A673 (cell line): ENCODE data around the gene STX18.

Source experiments
- EZH2 ChIP-seq: fragments of 200-600 bp; sonication (generic); IDR thresholded peaks from 2 replicates; pipeline ENCODE4 v1.6.1; 2017; ENCODE audit warnings: borderline replicate concordance, low read depth, mild to moderate bottlenecking, mixed read lengths, antibody characterized with exemption, low read length; ENCODE audit not compliant: poor library complexity, severe bottlenecking
- TF ChIP-seq, protein P1 (sequence below): fragments of 300-800, 200-600 bp; sonication (generic); conservative IDR thresholded peaks from 2 replicates; pipeline ENCODE4 v1.5.1; 2017; ENCODE audit warnings: low read depth, mild to moderate bottlenecking, antibody characterized with exemption, low read length, moderate library complexity, mixed read lengths

DNA sequence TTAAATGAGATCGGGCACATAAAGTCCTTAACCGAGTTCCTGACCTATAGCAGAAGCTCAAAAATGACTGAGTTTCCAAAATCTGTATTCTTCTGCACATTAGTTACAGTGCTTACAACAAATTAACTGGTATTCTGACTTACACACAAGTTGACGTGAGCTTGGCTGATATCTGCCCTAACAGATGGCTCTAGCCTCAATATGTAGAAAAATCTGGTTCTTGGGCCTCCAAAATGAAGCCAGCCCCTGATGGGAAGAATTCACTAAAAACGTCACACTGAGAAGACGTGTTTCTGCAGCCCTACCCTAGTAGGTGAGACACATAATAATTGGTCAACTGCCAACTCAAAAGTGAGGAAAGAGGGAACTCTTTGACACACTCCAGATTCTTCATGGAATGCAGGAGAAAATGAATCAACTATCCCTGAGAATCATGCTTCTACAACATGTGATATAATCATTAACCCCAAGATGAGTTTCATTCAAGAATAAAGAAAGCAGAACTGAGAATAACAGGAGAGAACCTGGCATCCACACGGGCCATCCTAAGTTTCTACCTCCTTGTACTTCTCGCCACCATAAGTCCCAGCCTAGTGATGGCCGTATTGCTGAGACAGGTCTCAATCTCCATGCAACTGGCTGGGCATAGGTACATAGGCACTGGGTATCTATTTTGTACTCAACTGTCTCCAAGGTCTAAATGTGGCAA lies 8.2 kb downstream of the STX18 start:
- TF ChIP-seq, protein P1, sequence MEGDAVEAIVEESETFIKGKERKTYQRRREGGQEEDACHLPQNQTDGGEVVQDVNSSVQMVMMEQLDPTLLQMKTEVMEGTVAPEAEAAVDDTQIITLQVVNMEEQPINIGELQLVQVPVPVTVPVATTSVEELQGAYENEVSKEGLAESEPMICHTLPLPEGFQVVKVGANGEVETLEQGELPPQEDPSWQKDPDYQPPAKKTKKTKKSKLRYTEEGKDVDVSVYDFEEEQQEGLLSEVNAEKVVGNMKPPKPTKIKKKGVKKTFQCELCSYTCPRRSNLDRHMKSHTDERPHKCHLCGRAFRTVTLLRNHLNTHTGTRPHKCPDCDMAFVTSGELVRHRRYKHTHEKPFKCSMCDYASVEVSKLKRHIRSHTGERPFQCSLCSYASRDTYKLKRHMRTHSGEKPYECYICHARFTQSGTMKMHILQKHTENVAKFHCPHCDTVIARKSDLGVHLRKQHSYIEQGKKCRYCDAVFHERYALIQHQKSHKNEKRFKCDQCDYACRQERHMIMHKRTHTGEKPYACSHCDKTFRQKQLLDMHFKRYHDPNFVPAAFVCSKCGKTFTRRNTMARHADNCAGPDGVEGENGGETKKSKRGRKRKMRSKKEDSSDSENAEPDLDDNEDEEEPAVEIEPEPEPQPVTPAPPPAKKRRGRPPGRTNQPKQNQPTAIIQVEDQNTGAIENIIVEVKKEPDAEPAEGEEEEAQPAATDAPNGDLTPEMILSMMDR: no peak
- no peak for TF ChIP-seq EZH2
